HG03045 (cell line): Measurements from ENCODE around the gene LRMDA.
"Not testable (repeated sequence)": the region's sequence is repeated elsewhere in the genome, so short reads cannot be mapped to it uniquely, and the experiment has no call there.

ENCODE experiments used
- ATAC-seq: cut with Tn5 transposase; IDR thresholded peaks from one replicate; pipeline ENCODE4 v1.9.1; 2021; ENCODE audit warnings: mild to moderate bottlenecking, moderate library complexity; ENCODE audit not compliant: unreplicated experiment

Gene LRMDA

DNA sequence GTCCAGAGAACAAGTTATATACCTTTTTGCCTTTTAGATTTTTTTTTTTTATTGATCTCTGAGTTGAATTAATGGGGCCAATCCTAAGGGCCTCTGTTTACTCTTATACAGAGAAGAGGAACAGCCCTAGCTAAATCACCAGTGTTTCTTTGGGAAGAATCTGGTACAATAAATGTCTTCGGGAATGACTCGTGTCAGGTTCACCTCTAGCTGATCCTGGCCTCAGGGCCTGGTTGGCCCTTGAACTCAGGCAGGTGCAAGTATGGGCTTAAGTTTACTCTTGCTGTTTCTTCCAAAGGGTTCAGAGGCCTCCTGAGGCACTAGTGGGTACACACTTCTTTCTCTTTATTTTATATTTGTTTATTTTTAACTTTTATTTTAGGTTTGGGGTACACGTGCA is 71.0 kb downstream of the LRMDA start:
- ATAC-seq: no peak

DNA sequence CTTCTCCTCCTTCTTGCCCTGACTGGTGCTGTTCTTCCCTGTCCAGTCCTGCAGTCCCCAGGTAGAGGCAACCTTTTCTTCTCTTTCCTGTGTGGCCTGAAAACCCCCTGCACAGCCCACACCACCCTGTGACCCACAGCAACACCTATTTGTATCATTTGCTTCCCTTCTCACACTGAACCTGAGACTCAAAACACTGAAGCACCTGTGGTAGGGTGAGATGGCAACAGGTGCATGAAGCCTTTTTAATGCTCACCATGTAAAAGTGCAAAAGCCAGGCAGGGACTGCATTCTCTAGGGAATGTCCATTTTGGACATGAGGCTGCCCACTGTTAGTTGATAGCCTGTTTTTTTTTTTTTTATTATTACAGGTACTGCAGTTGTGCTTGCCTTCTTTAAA is 71.4 kb downstream of the LRMDA start:
- no peak for ATAC-seq

- no peak for ATAC-seq
These were observed 73.9 kb downstream of the LRMDA start for GRCh38 chr10:75505293-75505692.

DNA sequence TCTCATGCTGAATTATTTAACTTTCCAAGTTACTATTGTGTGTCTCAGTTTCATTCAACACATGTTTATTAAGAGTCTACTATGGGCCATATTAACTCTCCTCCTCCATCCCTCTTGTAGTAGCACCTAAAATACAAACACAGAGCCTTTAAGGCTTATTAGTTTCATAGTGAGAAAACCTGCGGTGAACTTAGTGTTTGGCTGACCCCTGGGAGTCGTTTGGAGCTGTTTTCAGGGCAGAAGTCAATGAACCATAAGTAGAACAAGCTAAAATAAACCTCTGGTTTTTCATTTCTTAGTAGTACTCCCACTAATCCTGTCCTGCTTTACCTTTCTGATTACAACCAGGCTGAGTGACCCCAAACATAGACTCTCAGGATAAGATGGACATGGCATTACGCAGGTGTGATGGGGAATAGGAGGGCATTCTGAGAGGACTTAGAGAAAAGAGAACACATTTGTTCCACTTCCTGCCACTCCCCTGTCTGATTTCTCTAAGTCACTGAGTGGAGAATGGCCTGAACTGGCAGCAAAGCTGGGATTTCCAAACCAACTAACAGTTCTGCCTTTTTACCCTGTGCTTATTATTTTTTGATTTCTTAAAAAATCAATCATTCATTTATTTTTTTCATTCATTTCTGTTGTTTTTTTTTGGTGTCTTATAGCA is 74.5 kb downstream of the LRMDA start:
- no peak for ATAC-seq

GRCh38 chr10:75506930-75507329 is 75.5 kb downstream of the LRMDA start:
- no peak for ATAC-seq

DNA sequence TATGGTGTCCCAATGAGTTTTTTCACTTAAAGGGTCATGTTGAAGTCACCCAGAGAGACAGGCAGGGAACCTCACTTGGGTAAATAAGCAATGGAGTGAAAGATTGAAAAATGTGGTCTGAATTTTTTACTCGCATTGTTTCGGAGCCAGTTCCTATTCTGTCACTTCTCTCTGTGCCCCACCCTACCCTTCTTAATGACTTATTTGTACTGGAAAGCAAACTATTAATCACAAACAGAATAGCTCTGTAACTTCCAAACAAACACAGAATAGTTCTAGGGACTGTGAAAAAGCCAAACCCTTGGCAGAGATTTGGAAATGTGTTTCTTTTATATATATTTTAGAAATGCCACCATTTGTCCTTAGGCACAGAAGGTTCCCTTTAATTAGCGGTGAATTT is 76.0 kb downstream of the LRMDA start:
- no peak for ATAC-seq

- ATAC-seq: no peak
These were observed 76.9 kb downstream of the LRMDA start for GRCh38 chr10:75508239-75508813.

DNA sequence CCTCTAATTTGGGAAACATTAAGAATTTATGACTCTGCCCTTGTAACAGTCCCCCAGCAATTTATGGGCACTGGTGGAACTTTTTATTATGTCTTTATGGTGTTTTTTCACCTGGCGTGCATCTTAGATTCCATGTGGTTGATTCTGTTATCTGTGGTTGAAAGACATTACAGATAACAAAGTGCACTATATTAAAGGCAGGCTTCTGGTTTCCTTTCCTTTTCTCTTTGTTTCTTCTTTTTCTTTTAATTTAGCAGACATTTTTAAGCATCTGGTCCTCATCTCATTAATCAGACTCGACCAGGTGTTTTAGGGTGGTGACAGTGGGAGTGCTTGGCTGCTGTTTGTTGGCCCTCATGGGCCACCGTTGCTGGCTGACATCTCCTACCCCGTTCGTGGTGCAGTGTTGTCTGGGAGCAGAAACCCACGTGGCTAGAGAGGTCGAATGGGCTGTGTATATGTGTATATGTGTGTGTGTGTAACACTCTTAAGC is 77.4 kb downstream of the LRMDA start:
- no peak for ATAC-seq

- ATAC-seq: no peak
These were observed 78.3 kb downstream of the LRMDA start for GRCh38 chr10:75509706-75510105.

DNA sequence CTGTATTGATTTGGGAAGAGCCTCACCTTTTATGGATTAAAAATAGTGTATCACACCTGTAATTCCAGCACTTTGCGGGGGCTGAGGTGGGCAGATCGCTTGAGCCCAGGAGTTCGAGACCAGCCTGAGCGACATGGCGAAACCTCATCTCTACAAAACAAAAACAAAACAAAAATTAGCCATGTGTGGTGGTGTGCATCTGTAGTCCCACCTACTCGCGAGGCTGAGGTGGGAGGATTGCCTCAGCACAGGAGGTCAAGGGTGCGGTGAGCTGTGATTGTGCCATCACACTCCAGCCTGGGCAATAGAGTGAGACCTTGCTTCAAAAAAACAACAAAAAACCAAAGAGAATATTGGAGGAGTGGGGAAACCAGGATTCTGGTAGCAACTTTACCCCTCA is 79.6 kb downstream of the LRMDA start:
- ATAC-seq: no peak

DNA sequence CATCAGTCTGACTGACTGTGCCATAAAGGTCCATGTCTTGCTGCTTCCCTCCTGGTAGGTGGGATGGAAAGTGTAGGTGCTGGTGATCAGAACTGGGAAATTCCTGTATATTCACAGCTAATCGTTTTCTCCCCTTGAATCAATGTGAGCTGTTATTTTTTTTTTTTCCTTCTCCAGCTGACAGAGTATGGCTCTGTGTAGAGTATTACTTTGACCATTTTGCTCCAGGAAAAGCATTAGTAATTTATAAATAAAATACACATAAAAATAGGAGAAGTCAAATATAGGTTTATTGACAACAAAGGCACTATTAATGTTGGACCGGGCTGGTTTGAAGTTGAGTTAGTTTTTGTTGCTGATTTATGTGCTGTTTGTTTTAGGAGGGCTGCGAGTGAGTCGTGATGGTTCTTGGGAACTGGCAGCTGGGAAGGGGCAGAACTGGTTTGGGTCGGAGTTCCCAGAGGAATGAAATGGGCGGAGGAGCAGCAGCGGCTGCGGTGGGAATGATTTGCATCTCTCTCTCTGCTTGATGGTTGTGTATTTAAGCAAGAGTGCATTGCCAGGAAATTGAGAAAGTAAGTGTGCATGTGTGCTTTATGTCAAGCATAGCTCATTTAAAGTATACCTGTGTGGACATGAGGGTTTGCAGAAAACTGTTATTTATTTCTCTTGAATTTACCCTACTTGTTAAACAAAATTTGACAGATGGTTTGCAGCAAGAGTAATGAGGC is 80.9 kb downstream of the LRMDA start:
- no peak for ATAC-seq

DNA sequence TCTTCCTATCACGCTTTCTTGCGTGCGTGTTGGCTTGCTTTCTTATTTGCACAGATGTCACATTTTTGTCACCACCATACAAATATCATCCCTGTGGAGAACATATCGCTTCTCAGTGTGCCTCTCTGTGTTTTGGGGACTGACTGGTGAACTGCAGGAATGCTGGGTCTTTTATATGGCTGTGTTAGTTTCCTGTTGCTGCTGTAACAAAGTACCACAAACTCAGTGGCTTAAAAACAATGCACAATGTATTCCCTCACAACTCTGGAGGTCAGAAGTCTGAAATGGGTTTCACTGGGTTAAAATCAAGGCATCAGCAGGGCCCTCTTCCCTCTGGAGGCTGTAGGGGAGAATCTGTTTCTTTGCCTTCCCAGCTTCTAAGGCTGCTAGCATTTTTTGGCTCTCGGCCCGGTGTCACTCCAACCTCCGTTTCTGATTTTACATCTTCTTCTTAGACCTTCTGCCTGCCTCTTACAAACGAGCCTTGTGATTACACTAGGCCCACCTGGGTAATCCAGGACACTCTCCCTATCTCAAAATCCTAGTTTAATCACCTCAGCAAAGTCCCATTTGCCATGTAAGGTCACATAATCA is 82.0 kb downstream of the LRMDA start:
- no peak for ATAC-seq

DNA sequence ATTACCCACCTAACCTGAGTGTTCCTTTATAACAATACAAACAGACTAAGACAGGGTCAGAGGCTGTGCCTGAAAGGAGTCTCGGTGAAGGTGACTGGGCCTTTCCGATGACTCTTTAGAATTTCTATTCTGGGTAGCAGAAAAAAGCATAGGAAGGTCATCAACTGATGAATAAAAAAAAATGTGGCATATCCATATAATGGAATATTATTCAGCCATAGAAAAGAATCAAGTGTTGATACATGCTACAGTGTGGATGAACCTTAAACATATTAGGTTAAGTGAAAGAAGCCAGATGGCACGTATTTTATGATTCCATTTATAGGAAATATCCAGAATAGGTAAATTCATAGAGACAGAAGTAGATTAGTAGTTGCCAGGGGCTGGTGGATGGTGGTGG is 83.4 kb downstream of the LRMDA start:
- no peak for ATAC-seq

- not testable (repeated sequence) for ATAC-seq
These were observed 84.7 kb downstream of the LRMDA start for GRCh38 chr10:75516154-75516553.

DNA sequence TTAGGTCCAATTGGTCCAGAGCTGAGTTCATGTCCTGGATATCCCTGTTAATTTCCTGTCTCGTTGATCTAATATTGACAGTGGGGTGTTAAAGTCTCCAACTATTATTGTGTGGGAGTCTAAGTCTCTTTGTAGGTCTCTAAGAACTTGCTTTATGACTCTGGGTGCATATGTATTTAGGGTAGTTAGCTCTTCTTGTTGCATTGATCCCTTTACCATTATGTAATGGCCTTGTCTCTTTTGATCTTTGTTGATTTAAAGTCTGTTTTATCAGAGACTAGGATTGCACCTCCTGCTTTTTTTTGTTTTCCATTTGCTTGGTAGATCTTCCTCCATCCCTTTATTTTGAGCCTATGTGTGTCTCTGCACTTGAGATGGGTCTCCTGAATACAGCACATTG is 87.8 kb downstream of the LRMDA start:
- ATAC-seq: not testable (repeated sequence)

- ATAC-seq: not testable (repeated sequence)
These were observed 89.9 kb downstream of the LRMDA start for GRCh38 chr10:75521194-75521829.

- no peak for ATAC-seq
These were observed 93.6 kb downstream of the LRMDA start for GRCh38 chr10:75525067-75525466.

DNA sequence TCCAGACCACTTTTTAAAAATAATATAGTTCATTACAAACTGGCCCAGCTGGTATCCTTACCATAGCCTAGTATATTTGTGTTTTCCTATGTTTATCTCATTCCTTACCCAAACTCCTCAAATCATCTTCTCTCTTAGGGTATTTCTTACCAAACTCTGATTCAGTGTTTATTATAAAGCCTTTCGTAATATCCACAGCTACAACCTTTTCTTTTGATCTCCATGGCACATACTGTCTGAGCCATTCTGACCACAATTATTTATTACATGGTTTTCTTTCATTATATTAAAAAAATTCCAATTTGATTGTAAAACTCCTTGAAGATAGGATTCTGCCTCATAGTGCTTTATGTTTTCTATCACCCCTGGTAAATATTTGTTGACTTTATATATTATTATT is 94.2 kb downstream of the LRMDA start:
- ATAC-seq: no peak

DNA sequence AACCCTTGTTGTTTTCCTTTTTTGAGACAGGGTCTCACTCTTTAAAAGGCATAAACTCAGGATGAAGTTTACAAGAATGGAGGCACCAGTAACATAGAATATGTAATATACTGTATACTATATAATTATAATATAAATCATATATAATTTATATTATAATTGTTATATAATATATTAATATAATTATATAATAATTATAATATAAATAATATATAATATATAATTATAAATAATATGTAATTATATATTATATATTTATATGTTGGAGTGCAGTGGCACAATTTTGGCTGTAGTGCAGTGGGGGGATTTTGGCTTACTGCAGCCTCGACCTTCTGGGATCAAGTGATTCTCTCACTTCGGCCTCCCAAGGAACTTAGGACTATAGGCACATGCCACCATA is 96.1 kb downstream of the LRMDA start:
- no peak for ATAC-seq

DNA sequence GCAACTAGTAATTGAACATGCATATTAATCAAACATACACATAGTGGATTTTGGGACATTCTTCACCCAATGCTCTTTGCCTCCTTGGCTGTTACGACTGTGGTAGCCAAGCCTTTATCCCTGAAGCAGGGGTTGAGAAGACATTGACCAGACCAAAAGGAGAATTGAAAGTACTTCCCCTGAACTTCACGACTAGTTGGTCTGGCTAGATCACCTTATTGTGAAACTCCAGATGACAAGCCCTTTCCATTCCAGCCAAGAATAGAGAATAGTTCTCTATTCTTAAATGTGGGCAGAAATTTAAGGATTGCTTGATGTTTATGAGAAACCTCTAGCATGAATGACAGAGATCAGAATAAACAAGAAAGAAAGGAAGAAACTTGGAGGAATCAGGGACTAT is 97.0 kb downstream of the LRMDA start:
- no peak for ATAC-seq

DNA sequence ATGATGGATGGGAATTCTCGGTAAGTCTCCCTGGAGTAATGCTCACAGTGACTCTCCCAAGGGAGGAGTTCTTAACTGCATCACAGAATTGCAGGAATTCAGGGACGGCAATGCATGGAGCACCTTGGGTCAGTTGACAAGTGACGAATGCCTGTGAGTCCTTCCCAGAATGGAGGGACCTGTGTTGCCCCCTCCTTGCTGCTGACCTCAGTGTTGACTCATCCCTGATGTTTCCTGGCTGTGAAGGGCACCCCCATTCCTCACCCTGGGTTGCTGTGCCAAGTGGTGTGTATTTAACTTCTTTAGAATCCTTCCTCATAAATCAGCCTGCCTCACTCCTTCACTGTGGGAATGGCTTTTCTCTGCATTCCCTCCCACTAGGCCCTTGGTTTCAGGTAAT is 98.9 kb downstream of the LRMDA start:
- ATAC-seq: no peak
